ENCODE data around the gene CXXC5. TPM values are rescaled to one million over a fixed set of nuclear protein-coding genes. Genes with fewer than 3 reads are reported as not detected.

The CXXC5 gene
- total RNA-seq, 1 donor from 2014 or later, result 17.2 TPM

GRCh38 chr5:139635191-139635590 lies 13.0 kb upstream of the CXXC5 start:
- H3K36me3 ChIP-seq, result no peaks in the 10 kb centered on the region
- no peaks in the 10 kb centered on the region for H3K36me3 Mint-ChIP-seq
- no peak overlapping the region for H3K27ac Mint-ChIP-seq
- peaks cover 26% of the 10 kb centered on the region for H3K4me1 ChIP-seq
- H3K79me2 ChIP-seq (ENCODE audit: low read depth), result no peaks in the 10 kb centered on the region
- H3K4me2 ChIP-seq, result no peak overlapping the region
- no peaks in the 10 kb centered on the region for H3K9me3 ChIP-seq (ENCODE audit: low read depth)
- H3K27me3 Mint-ChIP-seq (ENCODE audit: insufficient read depth, low read depth), result peaks cover 21% of the 10 kb centered on the region
- no peak overlapping the region for H2AFZ ChIP-seq (replicated peaks)
- peaks cover 4% of the 10 kb centered on the region for H3K27me3 ChIP-seq
- no peak overlapping the region for H3K9ac ChIP-seq
- H3K27ac ChIP-seq, result no peak overlapping the region
- TF ChIP-seq, protein P1, sequence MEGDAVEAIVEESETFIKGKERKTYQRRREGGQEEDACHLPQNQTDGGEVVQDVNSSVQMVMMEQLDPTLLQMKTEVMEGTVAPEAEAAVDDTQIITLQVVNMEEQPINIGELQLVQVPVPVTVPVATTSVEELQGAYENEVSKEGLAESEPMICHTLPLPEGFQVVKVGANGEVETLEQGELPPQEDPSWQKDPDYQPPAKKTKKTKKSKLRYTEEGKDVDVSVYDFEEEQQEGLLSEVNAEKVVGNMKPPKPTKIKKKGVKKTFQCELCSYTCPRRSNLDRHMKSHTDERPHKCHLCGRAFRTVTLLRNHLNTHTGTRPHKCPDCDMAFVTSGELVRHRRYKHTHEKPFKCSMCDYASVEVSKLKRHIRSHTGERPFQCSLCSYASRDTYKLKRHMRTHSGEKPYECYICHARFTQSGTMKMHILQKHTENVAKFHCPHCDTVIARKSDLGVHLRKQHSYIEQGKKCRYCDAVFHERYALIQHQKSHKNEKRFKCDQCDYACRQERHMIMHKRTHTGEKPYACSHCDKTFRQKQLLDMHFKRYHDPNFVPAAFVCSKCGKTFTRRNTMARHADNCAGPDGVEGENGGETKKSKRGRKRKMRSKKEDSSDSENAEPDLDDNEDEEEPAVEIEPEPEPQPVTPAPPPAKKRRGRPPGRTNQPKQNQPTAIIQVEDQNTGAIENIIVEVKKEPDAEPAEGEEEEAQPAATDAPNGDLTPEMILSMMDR (IDR thresholded peaks at IDR 0.05), result no peak
- no peak overlapping the region for H3K4me3 Mint-ChIP-seq
- peaks cover 65% of the 10 kb centered on the region for H3F3A ChIP-seq (ENCODE audit: low read depth)
- DNase-seq (ENCODE audit: low spot score), result no peak
- H3K4me3 ChIP-seq, result no peak overlapping the region
- no peaks in the 10 kb centered on the region for H3K9me3 Mint-ChIP-seq
- H3K4me1 Mint-ChIP-seq, result peaks cover 62% of the 10 kb centered on the region
- peaks cover 69% of the 10 kb centered on the region for H4K20me1 ChIP-seq (ENCODE audit: low read depth)

DNA sequence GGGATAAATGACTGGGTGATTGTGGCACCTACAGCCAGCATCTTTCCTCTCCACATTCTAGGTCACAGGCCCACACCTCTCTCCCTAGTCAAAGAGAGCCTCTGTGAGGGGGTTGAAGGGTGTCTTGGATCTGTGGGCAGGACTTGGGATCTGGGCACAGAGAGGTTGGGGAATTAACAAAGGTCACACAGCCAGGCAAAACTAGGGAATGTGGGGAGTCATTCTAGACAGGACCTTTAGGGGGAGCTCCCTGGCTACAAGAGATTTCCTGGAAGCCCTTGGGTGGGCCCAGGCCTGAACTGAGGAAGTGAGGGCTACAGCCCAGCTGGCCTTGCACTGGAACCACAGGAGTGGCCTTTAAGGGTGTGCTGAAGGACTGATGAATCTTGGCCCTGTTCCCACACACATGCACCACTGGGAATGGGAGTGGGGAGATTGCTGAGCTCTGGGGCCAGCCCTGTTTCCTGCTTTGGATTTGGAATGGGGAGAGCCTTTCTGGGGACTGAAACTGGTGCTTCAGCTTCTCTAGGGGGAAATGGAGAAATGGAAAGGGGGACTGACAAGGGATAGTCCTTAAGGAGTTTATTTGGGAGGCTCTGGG lies 12.4 kb upstream of the CXXC5 start:
- peak overlapping the region; percentile 25 for H3K4me3 Mint-ChIP-seq
- Histone ChIP-seq H3K27ac (no peak overlapping the region), H4K20me1 (ENCODE audit: low read depth) (peaks cover 74% of the 10 kb centered on the region), H3K4me1 (peaks cover 31% of the 10 kb centered on the region), H3K36me3 (no peaks in the 10 kb centered on the region), H3K9ac (no peak overlapping the region), H2AFZ (replicated peaks) (no peak overlapping the region), H3K4me2 (no peak overlapping the region), H3K79me2 (ENCODE audit: low read depth) (no peaks in the 10 kb centered on the region), H3K9me3 (ENCODE audit: low read depth) (no peaks in the 10 kb centered on the region), H3K4me3 (no peak overlapping the region), H3F3A (ENCODE audit: low read depth) (peaks cover 59% of the 10 kb centered on the region), H3K27me3 (peaks cover 4% of the 10 kb centered on the region)
- peaks cover 24% of the 10 kb centered on the region for H3K27me3 Mint-ChIP-seq (ENCODE audit: insufficient read depth, low read depth)
- H3K4me1 Mint-ChIP-seq, result peaks cover 66% of the 10 kb centered on the region
- peak; percentile 67 for DNase-seq (ENCODE audit: low spot score)
- no peaks in the 10 kb centered on the region for H3K9me3 Mint-ChIP-seq
- peak overlapping the region; percentile 76 for H3K27ac Mint-ChIP-seq
- no peak for TF ChIP-seq EZH2phosphoT487 (IDR thresholded peaks at IDR 0.05)
- TF ChIP-seq, protein P1 (IDR thresholded peaks at IDR 0.05), result peak; percentile 55
- H3K36me3 Mint-ChIP-seq, result no peaks in the 10 kb centered on the region

DNA sequence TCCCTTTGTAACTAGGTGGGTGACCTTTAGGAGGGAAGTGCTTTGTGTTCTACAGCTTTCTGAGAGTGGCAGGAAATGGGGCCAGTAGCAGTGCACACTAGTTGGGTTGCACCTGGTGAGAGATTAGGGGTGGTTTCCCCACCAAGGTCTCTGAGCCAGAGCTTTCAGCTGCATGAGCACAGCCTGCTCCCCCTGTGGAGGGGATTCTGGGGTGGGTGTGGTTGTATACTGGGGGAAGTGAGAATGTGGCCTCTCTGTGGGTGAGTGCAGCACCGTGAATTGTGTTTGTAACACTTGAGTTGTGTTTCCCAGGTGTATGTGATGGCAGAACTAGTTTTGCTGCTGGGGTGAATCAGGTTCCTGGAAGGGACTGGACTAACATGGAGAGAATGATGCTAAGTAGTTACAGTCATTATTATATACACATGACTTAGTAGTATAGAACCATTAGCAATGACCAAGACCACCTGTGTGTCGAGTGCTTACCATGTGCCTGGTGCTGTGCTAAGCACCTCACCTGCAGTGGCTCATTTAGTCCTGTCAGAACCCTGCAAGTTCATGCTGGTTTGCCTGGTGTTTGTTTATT lies 11.8 kb upstream of the CXXC5 start:
- Histone ChIP-seq H3K9ac (no peak overlapping the region), H3K27me3 (peaks cover 4% of the 10 kb centered on the region), H3K79me2 (ENCODE audit: low read depth) (no peaks in the 10 kb centered on the region), H4K20me1 (ENCODE audit: low read depth) (peaks cover 79% of the 10 kb centered on the region), H3K9me3 (ENCODE audit: low read depth) (no peaks in the 10 kb centered on the region), H3F3A (ENCODE audit: low read depth) (peaks cover 56% of the 10 kb centered on the region), H3K27ac (no peak overlapping the region), H2AFZ (replicated peaks) (no peak overlapping the region), H3K4me1 (peaks cover 36% of the 10 kb centered on the region), H3K4me3 (no peak overlapping the region), H3K36me3 (no peaks in the 10 kb centered on the region), H3K4me2 (peak overlapping the region; percentile 92)
- Mint-ChIP-seq H3K36me3 (no peaks in the 10 kb centered on the region), H3K27ac (no peak overlapping the region), H3K9me3 (no peaks in the 10 kb centered on the region), H3K27me3 (ENCODE audit: insufficient read depth, low read depth) (peaks cover 24% of the 10 kb centered on the region), H3K4me1 (peaks cover 69% of the 10 kb centered on the region), H3K4me3 (peak overlapping the region; percentile 77)
- TF ChIP-seq, protein P1 (IDR thresholded peaks at IDR 0.05), result no peak
- TF ChIP-seq EZH2phosphoT487 (IDR thresholded peaks at IDR 0.05), result no peak
- DNase-seq (ENCODE audit: low spot score), result no peak
